Activated T-helper 1 cell treated with anti-CD3 and anti-CD28 coated beads, Interleukin-12 subunit alpha, Interleukin-12 subunit beta, Interleukin-2, Interleukin-4 antibody, amounts not matched to agents 30 ng/mL and 10 ng/mL and 1 ng/mL, durations not matched to agents 14 hours and 24 hours and 36 hours (primary cell): Measurements from ENCODE around the gene PIAS4. TPM values are rescaled to one million over a fixed set of nuclear protein-coding genes. Genes with fewer than 3 reads are reported as not detected.

Experiments used
- DNase-seq: peaks from one replicate; pipeline ENCODE4 v3.0.0; 2021; ENCODE audit warnings: low spot score
- H3K27ac Mint-ChIP-seq: one replicate; pipeline ENCODE4 v1.8.0; 2021; ENCODE audit warnings: mild to moderate bottlenecking, mixed read lengths
- H3K27me3 Mint-ChIP-seq: one replicate; pipeline ENCODE4 v1.8.0; 2022; ENCODE audit warnings: mild to moderate bottlenecking, moderate library complexity, mixed read lengths; ENCODE audit not compliant: insufficient read depth
- H3K36me3 Mint-ChIP-seq: one replicate; pipeline ENCODE4 v1.8.0; 2021; ENCODE audit warnings: low read depth, mixed read lengths
- H3K4me1 Mint-ChIP-seq: one replicate; pipeline ENCODE4 v1.8.0; 2021; ENCODE audit warnings: low read depth, mixed read lengths
- H3K4me3 Mint-ChIP-seq: one replicate; pipeline ENCODE4 v1.8.0; 2021; ENCODE audit warnings: mild to moderate bottlenecking, moderate library complexity, mixed read lengths
- H3K9me3 Mint-ChIP-seq: one replicate; pipeline ENCODE4 v1.8.0; 2021; ENCODE audit warnings: mixed read lengths
- intact Hi-C: fragments of 100-400 bp; cut with micrococcal nuclease; formaldehyde crosslinking; loops from one replicate; pipeline ENCODE4 v1.15.1; 2024
- total RNA-seq: library from RNA; stranded (reverse); gene quantifications from 2 replicates; pipeline ENCODE4 v1.2.3, GENCODE V29; 2022

The PIAS4 gene
- total RNA-seq, 1 donor from 2014 or later, result 41.0 TPM

- intact Hi-C loops, result no loop called here
- no peak for DNase-seq
- Mint-ChIP-seq H3K9me3 (no peaks in the 10 kb centered on the region), H3K27me3 (no peaks in the 10 kb centered on the region), H3K36me3 (peaks cover 7% of the 10 kb centered on the region), H3K4me1 (no peaks in the 10 kb centered on the region), H3K4me3 (no peak overlapping the region), H3K27ac (no peak overlapping the region)
These were observed 19.6 kb downstream of the PIAS4 start for GRCh38 chr19:4027146-4027545.

- Mint-ChIP-seq H3K27me3 (no peaks in the 10 kb centered on the region), H3K36me3 (peaks cover 6% of the 10 kb centered on the region), H3K4me1 (no peaks in the 10 kb centered on the region), H3K4me3 (no peak overlapping the region), H3K9me3 (no peaks in the 10 kb centered on the region), H3K27ac (no peak overlapping the region)
- DNase-seq, result no peak
- intact Hi-C loops, result no loop called here
These were observed 21.1 kb downstream of the PIAS4 start for GRCh38 chr19:4028334-4029246.

GRCh38 chr19:4029247-4029614, 21.7 kb downstream of the PIAS4 start:
- Mint-ChIP-seq H3K27me3 (no peaks in the 10 kb centered on the region), H3K27ac (no peak overlapping the region), H3K36me3 (peaks cover 6% of the 10 kb centered on the region), H3K4me1 (no peaks in the 10 kb centered on the region), H3K4me3 (no peak overlapping the region), H3K9me3 (no peaks in the 10 kb centered on the region)
- no peak for DNase-seq
- intact Hi-C loops, result no loop called here

GRCh38 chr19:4030552-4030951, 23.0 kb downstream of the PIAS4 start:
- H3K4me1 Mint-ChIP-seq, result no peaks in the 10 kb centered on the region
- H3K4me3 Mint-ChIP-seq, result no peak overlapping the region
- no peak overlapping the region for H3K27ac Mint-ChIP-seq
- DNase-seq, result no peak
- no peaks in the 10 kb centered on the region for H3K27me3 Mint-ChIP-seq
- peaks cover 8% of the 10 kb centered on the region for H3K36me3 Mint-ChIP-seq
- no peaks in the 10 kb centered on the region for H3K9me3 Mint-ChIP-seq
- intact Hi-C loops, result no loop called here

- Mint-ChIP-seq H3K9me3 (no peaks in the 10 kb centered on the region), H3K36me3 (peaks cover 8% of the 10 kb centered on the region), H3K4me3 (no peak overlapping the region), H3K27me3 (no peaks in the 10 kb centered on the region), H3K4me1 (no peaks in the 10 kb centered on the region), H3K27ac (no peak overlapping the region)
- intact Hi-C loops, result no loop called here
- no peak for DNase-seq
These were observed 23.4 kb downstream of the PIAS4 start for GRCh38 chr19:4030981-4031380.

- H3K4me3 Mint-ChIP-seq, result no peak overlapping the region
- H3K9me3 Mint-ChIP-seq, result no peaks in the 10 kb centered on the region
- no peak overlapping the region for H3K27ac Mint-ChIP-seq
- H3K27me3 Mint-ChIP-seq, result no peaks in the 10 kb centered on the region
- no peaks in the 10 kb centered on the region for H3K4me1 Mint-ChIP-seq
- no peak for DNase-seq
- H3K36me3 Mint-ChIP-seq, result peaks cover 8% of the 10 kb centered on the region
- intact Hi-C loops, result no loop called here
These were observed 23.9 kb downstream of the PIAS4 start for GRCh38 chr19:4031420-4031819.

- intact Hi-C loops, result no loop called here
- H3K9me3 Mint-ChIP-seq, result no peaks in the 10 kb centered on the region
These were observed 24.9 kb downstream of the PIAS4 start for GRCh38 chr19:4032436-4032835.

GRCh38 chr19:4033028-4033956, 25.8 kb downstream of the PIAS4 start:
- H3K4me3 Mint-ChIP-seq, result no peak overlapping the region
- no peaks in the 10 kb centered on the region for H3K27me3 Mint-ChIP-seq
- no peaks in the 10 kb centered on the region for H3K4me1 Mint-ChIP-seq
- no peak for DNase-seq
- H3K27ac Mint-ChIP-seq, result no peak overlapping the region
- H3K9me3 Mint-ChIP-seq, result no peaks in the 10 kb centered on the region
- intact Hi-C loops, result no loop called here
- peaks cover 5% of the 10 kb centered on the region for H3K36me3 Mint-ChIP-seq

More at GRCh38 chr19:4032436-4032835, 24.9 kb downstream of the PIAS4 start:
- Mint-ChIP-seq H3K27me3 (no peaks in the 10 kb centered on the region), H3K27ac (no peak overlapping the region), H3K4me1 (no peaks in the 10 kb centered on the region), H3K4me3 (no peak overlapping the region), H3K36me3 (peaks cover 5% of the 10 kb centered on the region)
- no peak for DNase-seq

GRCh38 chr19:4034048-4035017, 26.8 kb downstream of the PIAS4 start:
- no peak overlapping the region for H3K4me3 Mint-ChIP-seq
- intact Hi-C loops, result no loop called here
- no peaks in the 10 kb centered on the region for H3K27me3 Mint-ChIP-seq
- H3K36me3 Mint-ChIP-seq, result peaks cover 5% of the 10 kb centered on the region
- no peak overlapping the region for H3K27ac Mint-ChIP-seq
- no peaks in the 10 kb centered on the region for H3K4me1 Mint-ChIP-seq
- no peak for DNase-seq
- no peaks in the 10 kb centered on the region for H3K9me3 Mint-ChIP-seq

GRCh38 chr19:4035018-4035566, 27.6 kb downstream of the PIAS4 start:
- Mint-ChIP-seq H3K9me3 (no peaks in the 10 kb centered on the region), H3K27me3 (no peaks in the 10 kb centered on the region), H3K36me3 (peaks cover 5% of the 10 kb centered on the region), H3K4me1 (no peaks in the 10 kb centered on the region), H3K27ac (no peak overlapping the region), H3K4me3 (no peak overlapping the region)
- DNase-seq, result no peak
- intact Hi-C loops, result no loop called here

- intact Hi-C loops, result no loop called here
- DNase-seq, result no peak
- no peak overlapping the region for H3K27ac Mint-ChIP-seq
- peaks cover 5% of the 10 kb centered on the region for H3K36me3 Mint-ChIP-seq
- H3K4me1 Mint-ChIP-seq, result no peaks in the 10 kb centered on the region
- H3K9me3 Mint-ChIP-seq, result no peaks in the 10 kb centered on the region
- H3K27me3 Mint-ChIP-seq, result no peaks in the 10 kb centered on the region
- H3K4me3 Mint-ChIP-seq, result no peak overlapping the region
These were observed 28.0 kb downstream of the PIAS4 start for GRCh38 chr19:4035582-4035981.
